ENCODE measurements around the gene TLL1.

DNA sequence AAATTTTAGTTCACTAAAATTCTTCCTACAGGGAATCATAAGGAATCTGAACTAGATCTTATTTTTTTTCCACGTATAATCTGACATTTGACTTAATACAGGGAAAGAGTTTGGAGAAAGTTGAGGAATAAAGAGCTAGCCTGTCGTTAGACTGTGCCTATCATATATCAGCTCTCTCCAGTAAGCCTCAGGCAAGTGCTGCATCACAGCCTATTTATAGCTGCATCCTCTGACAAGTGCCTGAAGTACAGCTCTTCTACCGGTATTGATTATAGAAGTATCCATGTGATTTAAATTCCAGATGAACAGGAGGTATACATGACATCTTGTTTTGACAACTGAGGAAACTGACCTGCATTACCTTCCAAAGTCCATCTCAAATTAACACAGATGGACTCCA lies 248.9 kb downstream of the TLL1 start:
- TF ChIP-seq POLR2AphosphoS5 (IDR thresholded peaks at IDR 0.05; ENCODE audit: borderline replicate concordance, low read depth, low read length) (no peak), EZH2 (IDR thresholded peaks at IDR 0.05) (no peak), FOXP2 (optimal IDR thresholded peaks at IDR 0.05; ENCODE audit: control extremely low read depth, extremely low read length, insufficient read depth) (no peak)
